HEK293T (cell line): Measurements from ENCODE around the gene AHNAK2.

Source experiments
- FOXK2 ChIP-seq: fragments of 450-650 bp; IDR thresholded peaks from 2 replicates; pipeline ENCODE4 v1.6.1; 2016; ENCODE audit warnings: mild to moderate bottlenecking
- FOXM1 ChIP-seq: fragments of 450-650 bp; IDR thresholded peaks from 2 replicates; pipeline ENCODE4 v1.6.1; 2017; ENCODE audit warnings: mild to moderate bottlenecking, borderline replicate concordance
- SP1 ChIP-seq: fragments of 450-650 bp; IDR thresholded peaks from 2 replicates; pipeline ENCODE4 v1.6.1; 2017
- ZNF384 ChIP-seq: fragments of 450-650 bp; IDR thresholded peaks from 2 replicates; pipeline ENCODE4 v1.6.1; 2016

GRCh38 chr14:104983231-104983721 lies 5.1 kb upstream of the AHNAK2 start:
- TF ChIP-seq FOXK2 (no peak), FOXM1 (no peak), ZNF384 (no peak), SP1 (no peak)
